ENCODE results near the gene CACNB2. TPM values are rescaled to one million over a fixed set of nuclear protein-coding genes. Genes with fewer than 3 reads are reported as not detected.

CACNB2 gene
- total and polyA plus RNA-seq, 2 of the 13 experiments (the other 11 are each of a cell fraction or from before 2014, with no cell fraction given): not detected

GRCh38 chr10:18479502-18479901 is 339.3 kb downstream of the CACNB2 start:
- H3K4me1 ChIP-seq (ENCODE audit: insufficient read depth, low read length): no peaks in the 10 kb centered on the region
- no peaks in the 10 kb centered on the region for H4K20me1 ChIP-seq (ENCODE audit: insufficient read depth, low read length)
- WGBS (ENCODE audit: low lambda C conversion rate): 76% methylated on average over 6 of the region's 6 CpGs
- no peaks in the 10 kb centered on the region for H3K9me3 ChIP-seq (ENCODE audit: low read length)
- no peaks in the 10 kb centered on the region for H3K79me2 ChIP-seq (ENCODE audit: insufficient read depth, low read length)
- no peaks in the 10 kb centered on the region; a peak in 1 of 5 replicates for H3K27me3 ChIP-seq (ENCODE audit: control insufficient read depth in 1 of 2, insufficient read depth in 2 of 2, low read length in 2 of 2)
- no peak overlapping the region for H2AFZ ChIP-seq (ENCODE audit: low read length)
- no peak for ATAC-seq
- intact Hi-C loops (cut with micrococcal nuclease; ENCODE audit: unreplicated experiment) (no loop called here), in situ Hi-C loops (cut with HindIII; ENCODE audit: extremely low pct_ligation_motif_present, low pct_unique_long_range_greater_than_20kb) (no loop called here)
- BruUV-seq (replicated peaks): no TSS peak
- FAIRE-seq: no peak
- no peak for DNase-seq (ENCODE audit: low spot score)
- H3K4me3 ChIP-seq (replicated peaks in 1 of 3; ENCODE audit: insufficient read depth in 1 of 3, low read depth in 2 of 3, low read length in 3 of 3): no peak overlapping the region
- ChIA-PET POLR2A (no interaction called here), CTCF (ENCODE audit: low intra/inter-chr PET ratio, low total read pairs) (no interaction called here)
- H3K9ac ChIP-seq (ENCODE audit: insufficient read depth, low read depth, low read length): no peak overlapping the region
- H3K36me3 ChIP-seq (replicated peaks in 1 of 2; ENCODE audit: control insufficient read depth in 1 of 2, insufficient read depth in 2 of 2, low read length in 2 of 2): no peaks in the 10 kb centered on the region
- no peak overlapping the region for H3K27ac ChIP-seq (ENCODE audit: extremely low read length, insufficient read depth, low read length)
- TF ChIP-seq AHR (CRISPR knock-in tag; IDR thresholded peaks at IDR 0.05) (no peak), SKI (IDR thresholded peaks at IDR 0.05; ENCODE audit: partially characterized antibody) (no peak), ZNF574 (CRISPR knock-in tag; IDR thresholded peaks at IDR 0.05) (no peak), ZNF576 (CRISPR knock-in tag; IDR thresholded peaks at IDR 0.05) (no peak), RFXAP (CRISPR knock-in tag; IDR thresholded peaks at IDR 0.05; ENCODE audit: borderline replicate concordance) (no peak), ZSCAN31 (CRISPR knock-in tag; IDR thresholded peaks at IDR 0.05; ENCODE audit: low read depth) (no peak), ZFY (CRISPR knock-in tag; IDR thresholded peaks at IDR 0.05) (no peak), ZEB1 (IDR thresholded peaks at IDR 0.05; ENCODE audit: insufficient replicate concordance, low read depth) (no peak), CREM (IDR thresholded peaks at IDR 0.05) (no peak), CREM (CRISPR knock-in tag; IDR thresholded peaks at IDR 0.05) (no peak), SMARCE1 (IDR thresholded peaks at IDR 0.05; ENCODE audit: borderline replicate concordance) (no peak), MEIS2 (CRISPR knock-in tag; IDR thresholded peaks at IDR 0.05) (no peak)
- TF ChIP-seq, protein P1, sequence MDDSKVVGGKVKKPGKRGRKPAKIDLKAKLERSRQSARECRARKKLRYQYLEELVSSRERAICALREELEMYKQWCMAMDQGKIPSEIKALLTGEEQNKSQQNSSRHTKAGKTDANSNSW (CRISPR knock-in tag; IDR thresholded peaks at IDR 0.05; ENCODE audit: borderline replicate concordance): no peak
- H3K4me2 ChIP-seq (ENCODE audit: low read depth, low read length): no peak overlapping the region
